GM18907 (cell line): Measurements from ENCODE around the gene PNMA6F.
"Not testable (repeated sequence)": the region's sequence is repeated elsewhere in the genome, so short reads cannot be mapped to it uniquely, and the experiment has no call there.

Source experiments
- ATAC-seq: cut with Tn5 transposase; IDR thresholded peaks from one replicate; pipeline ENCODE4 v1.9.1; 2021; ENCODE audit warnings: mild to moderate bottlenecking, moderate library complexity; ENCODE audit not compliant: unreplicated experiment

The PNMA6F gene

GRCh38 chrX:153303276-153304262 is 18.0 kb downstream of the PNMA6F start:
- no peak for ATAC-seq

DNA sequence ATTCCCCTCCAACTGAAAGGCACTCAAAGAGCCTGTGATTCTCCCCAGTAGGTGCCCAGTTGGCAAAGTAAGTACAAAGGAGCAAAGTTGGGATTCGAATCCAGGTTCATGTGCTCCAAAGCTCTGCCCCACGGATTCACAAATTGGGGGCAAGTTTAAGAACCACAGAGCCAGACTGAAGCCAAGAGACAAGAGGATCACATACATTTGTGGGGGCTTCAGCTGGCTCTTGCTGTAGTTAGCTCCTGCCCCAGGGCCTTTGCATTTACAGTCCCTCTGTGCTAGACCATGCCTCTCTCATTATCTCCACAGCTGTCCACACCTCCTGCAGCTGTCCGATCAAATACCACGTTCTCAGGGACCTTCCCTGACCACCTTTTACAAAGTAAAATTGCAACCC is 18.8 kb downstream of the PNMA6F start:
- ATAC-seq: no peak

DNA sequence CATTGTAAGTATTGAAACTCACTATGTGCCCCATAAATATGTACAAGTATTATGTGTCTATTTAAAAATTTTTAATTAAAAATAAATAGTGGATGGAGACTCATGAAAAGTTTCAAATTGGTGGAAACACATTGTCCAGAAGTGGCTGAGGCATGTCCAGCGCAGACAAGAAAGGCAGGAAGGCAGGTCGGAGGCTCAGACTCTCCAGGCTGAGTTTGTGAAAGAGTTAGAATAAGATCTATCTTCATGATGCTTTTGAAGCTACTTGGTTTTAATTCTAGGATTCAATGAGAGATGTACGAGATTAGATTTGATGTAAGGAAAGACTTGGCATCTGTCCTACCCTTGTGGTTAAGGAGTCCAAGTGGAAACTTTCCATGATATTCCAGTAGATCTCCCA is 19.8 kb downstream of the PNMA6F start:
- ATAC-seq: no peak

DNA sequence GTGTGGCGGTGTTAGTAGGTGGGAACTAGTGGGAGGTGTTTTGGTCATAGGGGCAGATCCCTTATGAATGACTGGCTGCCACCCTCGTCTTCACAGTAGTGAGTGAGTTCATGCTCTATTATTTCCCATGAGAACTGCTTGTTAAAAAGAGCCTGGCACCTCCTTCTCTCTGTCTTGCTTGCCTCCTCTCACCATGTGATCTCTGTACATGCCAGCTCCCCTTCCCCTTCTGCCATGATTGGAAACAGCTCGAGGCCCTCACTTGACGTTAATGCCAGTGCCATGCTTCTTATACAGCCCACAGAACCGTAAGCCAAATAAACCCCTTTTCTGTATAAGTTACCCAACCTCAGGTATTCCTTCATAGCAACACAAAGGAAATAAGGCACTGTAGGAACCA is 21.7 kb downstream of the PNMA6F start:
- ATAC-seq: no peak

DNA sequence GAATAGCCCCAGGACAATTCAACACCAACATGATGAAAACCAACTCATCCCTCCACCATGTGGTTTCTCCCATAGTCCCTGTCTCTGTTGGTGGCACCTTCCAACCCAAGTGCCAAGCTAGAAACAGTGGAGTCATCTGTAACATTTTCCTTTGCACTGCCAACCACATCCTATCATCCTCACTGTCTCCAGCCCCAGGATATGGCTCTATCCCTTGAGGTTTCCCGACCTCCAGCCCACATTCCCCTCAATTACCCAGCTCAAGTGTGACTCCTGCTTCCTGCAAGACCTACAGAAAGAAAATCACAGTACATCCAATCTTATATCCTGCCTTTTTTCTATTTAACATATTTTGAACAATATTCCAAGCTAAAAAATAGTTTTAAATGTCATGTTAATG is 24.2 kb downstream of the PNMA6F start:
- no peak for ATAC-seq

- not testable (repeated sequence) for ATAC-seq
These were observed 28.0 kb downstream of the PNMA6F start for GRCh38 chrX:153293485-153294071.

DNA sequence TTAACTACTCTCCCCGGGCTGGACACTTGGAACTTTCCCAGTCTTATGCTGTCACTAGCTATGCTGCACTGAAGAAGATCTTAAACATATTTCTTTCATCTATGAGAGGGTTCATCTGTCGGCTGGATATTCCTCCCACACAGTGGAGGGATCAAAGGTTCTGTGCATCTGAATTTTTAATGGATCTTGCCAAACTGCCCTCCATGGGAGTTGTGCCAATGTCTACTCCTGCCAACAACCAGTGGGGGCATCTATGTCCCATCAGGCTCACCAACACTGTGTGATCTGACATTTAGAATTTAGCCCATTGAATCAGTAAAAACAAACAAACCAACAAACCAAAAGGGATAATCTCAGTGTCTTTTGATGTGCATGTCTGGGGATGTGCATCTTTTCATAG is 32.8 kb downstream of the PNMA6F start:
- ATAC-seq: not testable (repeated sequence)

GRCh38 chrX:153285678-153286077 is 35.9 kb downstream of the PNMA6F start:
- not testable (repeated sequence) for ATAC-seq

DNA sequence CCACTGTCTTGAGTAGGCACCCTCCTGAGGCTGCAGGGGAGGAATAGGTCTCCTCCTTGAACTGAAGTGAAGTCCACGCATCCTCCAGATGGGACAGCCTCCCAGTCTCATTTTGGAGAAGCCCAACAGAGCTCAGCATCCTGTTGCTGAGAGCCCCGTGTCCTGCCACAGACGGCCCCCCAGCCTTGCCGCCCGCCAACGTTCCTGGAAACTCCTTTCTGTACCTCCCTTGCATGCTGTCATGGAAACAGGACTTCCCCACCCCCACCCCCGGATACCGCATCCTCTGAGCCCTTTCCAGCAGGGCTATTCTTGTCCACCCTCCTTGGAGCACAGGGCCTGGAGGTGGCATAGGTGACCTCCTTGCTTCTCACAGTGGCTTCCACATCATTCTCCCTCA is 37.6 kb downstream of the PNMA6F start:
- not testable (repeated sequence) for ATAC-seq

GRCh38 chrX:153281784-153282183 is 39.8 kb downstream of the PNMA6F start:
- ATAC-seq: not testable (repeated sequence)

GRCh38 chrX:153279304-153279703 is 42.3 kb downstream of the PNMA6F start:
- not testable (repeated sequence) for ATAC-seq

DNA sequence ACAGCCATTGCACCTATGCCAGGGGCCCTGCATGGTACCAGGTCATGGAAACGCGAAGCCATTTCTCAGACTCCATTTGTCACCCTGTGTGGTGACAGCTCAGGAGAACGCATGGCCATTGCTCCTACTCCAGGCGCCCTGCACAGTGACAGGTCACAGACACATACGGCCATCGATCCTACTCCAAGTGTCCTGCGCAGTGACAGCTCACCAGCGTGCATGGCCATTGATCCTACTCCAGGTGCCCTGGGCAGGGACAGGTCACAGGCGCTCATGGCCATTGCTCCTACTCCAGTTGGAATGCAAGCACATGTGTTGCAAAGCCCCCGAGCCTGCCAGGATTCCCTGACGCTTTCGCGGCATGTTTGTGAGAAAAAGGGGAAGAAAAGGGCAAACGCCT is 45.5 kb downstream of the PNMA6F start:
- ATAC-seq: not testable (repeated sequence)

- ATAC-seq: not testable (repeated sequence)
These were observed 46.1 kb downstream of the PNMA6F start for GRCh38 chrX:153275418-153275817.

- not testable (repeated sequence) for ATAC-seq
These were observed 49.0 kb downstream of the PNMA6F start for GRCh38 chrX:153272584-153272983.

DNA sequence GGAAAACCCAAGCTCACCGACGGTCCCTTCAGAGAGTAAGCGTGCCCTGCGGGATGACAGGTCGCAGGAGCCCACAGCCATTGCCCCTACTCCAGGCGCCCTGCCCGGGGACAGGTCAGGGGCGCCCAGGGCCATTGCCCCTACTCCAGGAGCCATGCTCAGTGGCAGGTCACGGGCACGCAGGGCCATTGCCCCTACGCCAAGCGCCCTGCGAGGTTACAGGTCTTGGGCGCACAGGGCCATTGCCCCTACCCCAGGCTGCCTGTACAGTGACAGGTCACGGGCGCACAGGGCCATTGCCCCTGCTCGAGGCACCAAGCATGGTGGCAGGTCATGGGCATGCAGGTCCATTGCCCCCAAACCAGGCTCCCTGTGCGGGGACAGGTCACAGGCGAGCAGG is 49.5 kb downstream of the PNMA6F start:
- not testable (repeated sequence) for ATAC-seq
